BE2C (cell line): ENCODE results near the gene CYBA.

ENCODE experiments used
- DNase-seq: peaks from one replicate; pipeline ENCODE4 v3.0.0-alpha.2; 2020
- H3K27me3 ChIP-seq: fragments of 250-450 bp; sonication (Bioruptor Pico); 2 replicates; pipeline ENCODE4 v1.5.1; 2020; ENCODE audit warnings: mild to moderate bottlenecking
- H3K36me3 ChIP-seq: fragments of 250-450 bp; sonication (Bioruptor Pico); 2 replicates; pipeline ENCODE4 v1.5.1; 2020; ENCODE audit warnings: mild to moderate bottlenecking
- H3K4me1 ChIP-seq: fragments of 250-450 bp; sonication (Bioruptor Pico); 2 replicates; pipeline ENCODE4 v1.5.1; 2020
- H3K4me3 ChIP-seq: 2 replicates; pipeline ENCODE4 v1.5.1; 2011; ENCODE audit warnings: low read depth, low read length
- H3K9me3 ChIP-seq: fragments of 250-450 bp; sonication (Bioruptor Pico); 2 replicates; pipeline ENCODE4 v1.5.1; 2020
- TF ChIP-seq, protein P1 (sequence below): IDR thresholded peaks from 2 replicates; pipeline ENCODE4 v1.5.1; 2012; ENCODE audit warnings: mild to moderate bottlenecking, low read depth, low read length

CYBA gene

GRCh38 chr16:88678224-88678979, 27.5 kb upstream of the CYBA start:
- Histone ChIP-seq H3K27me3 (peaks cover 42% of the 10 kb centered on the region), H3K36me3 (no peaks in the 10 kb centered on the region), H3K4me1 (no peaks in the 10 kb centered on the region; the same call in 1 of the 2 replicates), H3K4me3 (peak overlapping the region; percentile 26), H3K9me3 (no peaks in the 10 kb centered on the region; the same call in 1 of the 2 replicates)
- DNase-seq = peak; percentile 40
- TF ChIP-seq, protein P1, sequence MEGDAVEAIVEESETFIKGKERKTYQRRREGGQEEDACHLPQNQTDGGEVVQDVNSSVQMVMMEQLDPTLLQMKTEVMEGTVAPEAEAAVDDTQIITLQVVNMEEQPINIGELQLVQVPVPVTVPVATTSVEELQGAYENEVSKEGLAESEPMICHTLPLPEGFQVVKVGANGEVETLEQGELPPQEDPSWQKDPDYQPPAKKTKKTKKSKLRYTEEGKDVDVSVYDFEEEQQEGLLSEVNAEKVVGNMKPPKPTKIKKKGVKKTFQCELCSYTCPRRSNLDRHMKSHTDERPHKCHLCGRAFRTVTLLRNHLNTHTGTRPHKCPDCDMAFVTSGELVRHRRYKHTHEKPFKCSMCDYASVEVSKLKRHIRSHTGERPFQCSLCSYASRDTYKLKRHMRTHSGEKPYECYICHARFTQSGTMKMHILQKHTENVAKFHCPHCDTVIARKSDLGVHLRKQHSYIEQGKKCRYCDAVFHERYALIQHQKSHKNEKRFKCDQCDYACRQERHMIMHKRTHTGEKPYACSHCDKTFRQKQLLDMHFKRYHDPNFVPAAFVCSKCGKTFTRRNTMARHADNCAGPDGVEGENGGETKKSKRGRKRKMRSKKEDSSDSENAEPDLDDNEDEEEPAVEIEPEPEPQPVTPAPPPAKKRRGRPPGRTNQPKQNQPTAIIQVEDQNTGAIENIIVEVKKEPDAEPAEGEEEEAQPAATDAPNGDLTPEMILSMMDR = no peak

DNA sequence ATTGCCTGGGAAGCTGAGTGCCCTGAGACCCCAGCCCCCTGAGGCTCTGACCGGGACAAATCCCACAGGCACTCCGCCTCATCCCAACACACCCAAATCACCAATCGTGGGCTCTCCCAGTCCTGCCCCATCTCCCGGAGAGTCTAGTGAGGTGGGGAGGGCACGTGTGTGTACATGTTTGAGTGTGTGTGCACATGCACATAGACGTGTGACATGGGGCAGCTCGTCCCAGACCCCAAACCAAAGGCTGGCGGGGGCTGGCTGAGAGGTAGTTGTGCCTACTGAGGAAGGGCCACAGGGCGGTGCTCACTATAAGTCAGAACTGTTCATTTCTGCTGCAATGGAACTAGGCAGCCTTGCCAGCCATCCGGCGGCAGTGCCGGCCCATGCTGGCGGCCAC, 26.9 kb upstream of the CYBA start:
- no peaks in the 10 kb centered on the region; the same call in 1 of the 2 replicates for H3K4me1 ChIP-seq
- TF ChIP-seq, protein P1 = no peak
- DNase-seq = no peak

GRCh38 chr16:88676502-88677242, 25.8 kb upstream of the CYBA start:
- Histone ChIP-seq H3K27me3 (peaks cover 34% of the 10 kb centered on the region), H3K36me3 (no peaks in the 10 kb centered on the region), H3K4me3 (no peak overlapping the region), H3K4me1 (no peaks in the 10 kb centered on the region; the same call in 1 of the 2 replicates), H3K9me3 (no peaks in the 10 kb centered on the region; the same call in 1 of the 2 replicates)
- DNase-seq = no peak
- TF ChIP-seq, protein P1 = no peak

More for the DNA sequence above, 26.9 kb upstream of the CYBA start:
- Histone ChIP-seq H3K9me3 (no peaks in the 10 kb centered on the region; the same call in 1 of the 2 replicates), H3K4me3 (peak overlapping the region; percentile 26; the same call in 1 of the 2 replicates), H3K36me3 (no peaks in the 10 kb centered on the region), H3K27me3 (peaks cover 42% of the 10 kb centered on the region)

DNA sequence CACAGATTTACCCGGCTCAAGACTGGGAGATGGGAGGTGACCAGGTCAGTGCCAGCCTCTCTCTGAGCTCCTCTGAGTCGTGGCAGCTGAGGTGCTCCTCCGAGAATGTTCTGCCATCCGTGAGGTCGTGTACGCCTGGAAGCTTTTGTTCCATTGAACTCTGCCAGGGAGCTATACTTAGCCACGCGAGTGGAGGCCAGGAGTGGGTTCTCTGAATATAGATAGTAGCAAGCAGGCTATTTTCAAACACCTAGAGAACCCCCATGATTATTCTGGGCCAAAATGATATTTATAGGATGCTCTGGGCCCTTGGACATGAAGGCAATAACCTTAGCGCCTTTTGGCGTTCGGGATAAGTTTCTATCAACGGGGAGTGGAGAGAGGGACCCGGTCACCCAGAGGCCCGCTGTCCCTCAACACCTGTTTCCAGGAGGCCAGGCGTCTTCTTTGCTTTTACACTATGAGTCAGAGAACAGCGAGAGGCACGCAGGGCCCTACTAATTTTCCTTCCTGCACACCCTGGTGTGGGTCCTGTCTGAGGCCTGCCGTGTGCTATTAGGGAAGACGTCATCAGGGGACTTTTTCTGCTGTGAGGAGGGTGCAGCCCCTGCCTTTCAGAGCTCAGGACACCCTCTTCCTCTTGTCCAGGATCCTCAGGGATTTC, 23.0 kb upstream of the CYBA start:
- DNase-seq = no peak
- no peaks in the 10 kb centered on the region; the same call in 1 of the 2 replicates for H3K4me1 ChIP-seq
- H3K9me3 ChIP-seq = no peaks in the 10 kb centered on the region; the same call in 1 of the 2 replicates
- TF ChIP-seq, protein P1 = no peak
- H3K4me3 ChIP-seq = no peak overlapping the region
- no peaks in the 10 kb centered on the region for H3K36me3 ChIP-seq
- peaks cover 17% of the 10 kb centered on the region for H3K27me3 ChIP-seq

DNA sequence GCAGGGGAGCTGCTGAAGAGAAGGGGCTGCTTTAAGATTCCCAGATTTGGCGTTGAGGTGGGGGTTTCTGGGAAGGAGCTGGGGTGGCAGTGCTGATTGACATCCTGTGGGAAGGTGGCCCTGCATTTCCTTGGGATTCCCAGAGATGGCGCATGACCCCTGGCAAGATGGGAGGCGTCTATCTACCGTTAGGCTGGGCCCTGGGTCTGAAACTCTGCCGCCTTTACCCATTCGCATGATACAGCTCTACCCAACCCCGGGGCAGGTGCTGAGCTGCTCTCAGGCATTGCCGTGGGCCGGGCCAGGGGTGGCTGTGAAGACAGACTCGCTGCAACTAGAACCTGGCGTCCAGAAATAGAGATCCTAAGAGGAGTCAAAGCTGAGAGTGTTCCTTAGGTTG, 21.9 kb upstream of the CYBA start:
- no peaks in the 10 kb centered on the region; the same call in 1 of the 2 replicates for H3K9me3 ChIP-seq
- H3K36me3 ChIP-seq = no peaks in the 10 kb centered on the region
- no peaks in the 10 kb centered on the region; the same call in 1 of the 2 replicates for H3K4me1 ChIP-seq
- TF ChIP-seq, protein P1 = peak; percentile 59
- H3K27me3 ChIP-seq = peaks cover 6% of the 10 kb centered on the region
- H3K4me3 ChIP-seq = no peak overlapping the region
- DNase-seq = peak; percentile 54
